Omental fat pad (tissue), 4 donors: Measurements from ENCODE around the gene TRMT112. TPM values are rescaled to one million over a fixed set of nuclear protein-coding genes. Genes with fewer than 3 reads are reported as not detected.

Experiments used
- ATAC-seq: fragments of 150-250 bp; one replicate; pipeline ENCODE4 v1.9.1; 2016; ENCODE audit warnings: mild to moderate bottlenecking, moderate library complexity; ENCODE audit not compliant: low FRiP score
- DNase-seq: peaks from one replicate; pipeline ENCODE4 v3.0.0-alpha.2; 2019; ENCODE audit warnings: low spot score
- CTCF ChIP-seq, 3 donors: fragments of 450-650 bp; IDR thresholded peaks; one replicate each; pipeline ENCODE4 v1.5.1; 2016 to 2017; ENCODE audit warnings: antibody characterized with exemption in 3 of 3, mild to moderate bottlenecking in 3 of 3, moderate library complexity in 2 of 3
- total RNA-seq, 4 donors: library from RNA; depleted of rRNA; stranded (reverse); fragments of >200 nt; gene quantifications; one replicate each; pipeline ENCODE4 v1.1.0, GENCODE V29; 2016

Gene TRMT112
- total RNA-seq, 4 donors from 2014 or later, result 180 to 263 (median 215) TPM

DNA sequence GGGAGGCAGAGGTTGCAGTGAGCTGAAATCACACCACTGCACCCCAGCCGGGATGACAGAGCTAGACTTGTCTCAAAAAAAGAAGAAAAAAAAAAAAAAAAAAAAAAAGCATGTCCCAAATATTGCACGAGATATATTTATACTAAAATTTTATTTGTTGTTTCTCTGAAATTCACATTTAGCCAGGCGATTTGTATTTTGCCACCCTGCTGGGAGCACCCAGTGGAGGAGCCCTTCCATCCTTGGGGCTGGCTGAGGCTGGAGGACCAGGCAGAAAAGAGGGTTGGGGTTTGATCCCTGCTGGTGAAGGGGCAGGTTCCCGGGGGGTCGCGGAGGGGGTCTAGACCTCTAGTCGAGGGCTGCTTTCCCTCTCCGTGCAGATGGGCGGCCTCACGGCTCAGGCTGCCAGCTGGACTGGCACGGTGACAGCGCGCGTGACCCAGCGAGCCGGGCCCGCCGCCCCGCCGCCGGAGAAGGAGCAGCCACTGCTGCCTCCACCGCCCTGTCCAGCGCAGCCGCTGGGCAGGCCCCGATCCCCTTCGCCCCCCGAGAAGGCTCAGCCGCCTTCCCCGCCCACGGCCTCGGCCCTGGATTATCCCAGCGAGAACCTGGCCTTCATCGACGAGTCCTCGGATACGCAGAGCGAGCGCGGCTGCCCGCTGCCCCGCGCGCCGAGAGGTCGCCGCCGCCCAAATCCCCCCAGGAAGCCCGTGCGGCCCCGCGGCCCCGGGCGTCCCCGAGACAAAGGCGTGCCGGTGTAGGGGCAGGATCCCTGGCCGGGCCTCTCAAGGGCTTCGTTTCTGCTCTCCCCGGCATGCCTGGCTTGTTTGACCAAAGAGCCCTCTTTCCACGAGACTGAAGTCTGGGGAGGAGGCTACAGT, 18.2 kb downstream of the TRMT112 start:
- no peak for DNase-seq
- TF ChIP-seq CTCF (IDR thresholded peaks at IDR 0.05), result no peak
- ATAC-seq, result peak; percentile 11

DNA sequence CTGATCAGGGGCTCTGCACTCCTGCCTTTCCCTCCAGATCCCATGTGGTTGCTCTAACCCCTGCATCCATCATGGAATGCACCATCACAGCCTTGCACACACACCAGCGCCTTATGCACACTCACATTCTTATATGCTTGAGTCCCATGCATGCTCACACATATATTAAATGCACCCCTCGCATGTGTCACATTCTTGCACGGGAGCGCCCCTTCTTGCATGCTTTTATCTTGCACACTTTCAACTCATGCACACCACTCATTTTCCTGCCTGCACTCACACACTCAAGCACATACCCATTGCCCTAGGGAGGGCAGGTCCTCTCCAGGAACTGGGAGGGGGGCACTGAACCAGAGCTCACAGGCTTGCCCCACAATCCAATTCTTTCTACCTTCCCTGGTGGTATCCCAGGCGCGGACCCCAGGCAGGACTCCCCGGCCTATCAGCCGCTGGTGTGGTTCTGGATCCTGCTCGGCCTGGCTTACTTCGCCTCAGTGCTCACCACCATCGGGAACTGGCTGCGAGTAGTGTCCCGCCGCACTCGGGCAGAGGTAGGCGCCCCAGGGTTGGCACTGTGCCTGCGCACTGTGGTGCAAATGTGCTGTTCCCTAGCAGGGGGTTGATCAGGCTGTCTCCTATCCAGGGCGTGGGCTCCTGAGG, 19.5 kb downstream of the TRMT112 start:
- no peak for TF ChIP-seq CTCF (IDR thresholded peaks at IDR 0.05)
- no peak for DNase-seq
- no peak for ATAC-seq

DNA sequence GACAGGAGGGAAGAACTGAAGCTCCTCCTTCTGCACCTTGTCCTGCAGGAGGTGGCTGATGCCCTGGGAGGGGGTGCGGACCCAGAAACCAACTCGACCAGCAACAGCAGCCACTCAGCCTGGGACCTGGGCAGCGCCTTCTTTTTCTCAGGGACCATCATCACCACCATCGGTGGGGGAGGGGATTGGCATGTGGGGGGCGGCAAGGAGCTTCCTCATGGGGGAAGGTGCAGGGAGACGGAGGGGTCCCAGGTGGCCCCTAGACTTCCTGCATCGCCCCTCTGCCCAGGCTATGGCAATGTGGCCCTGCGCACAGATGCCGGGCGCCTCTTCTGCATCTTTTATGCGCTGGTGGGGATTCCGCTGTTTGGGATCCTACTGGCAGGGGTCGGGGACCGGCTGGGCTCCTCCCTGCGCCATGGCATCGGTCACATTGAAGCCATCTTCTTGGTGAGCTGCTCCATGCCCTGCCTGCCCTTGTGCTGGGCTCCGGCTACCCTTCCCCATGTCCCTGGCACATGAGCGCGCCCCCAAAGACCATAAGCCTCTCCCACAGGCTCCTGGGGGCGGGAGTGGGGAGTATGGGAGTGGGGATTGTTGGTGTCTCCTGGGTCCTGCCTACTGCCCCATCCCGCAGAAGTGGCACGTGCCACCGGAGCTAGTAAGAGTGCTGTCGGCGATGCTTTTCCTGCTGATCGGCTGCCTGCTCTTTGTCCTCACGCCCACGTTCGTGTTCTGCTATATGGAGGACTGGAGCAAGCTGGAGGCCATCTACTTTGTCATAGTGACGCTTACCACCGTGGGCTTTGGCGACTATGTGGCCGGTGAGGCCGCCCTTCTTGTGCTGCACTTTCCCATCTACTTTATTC, 20.3 kb downstream of the TRMT112 start:
- no peak for ATAC-seq
- no peak for TF ChIP-seq CTCF (IDR thresholded peaks at IDR 0.05)
- no peak for DNase-seq

DNA sequence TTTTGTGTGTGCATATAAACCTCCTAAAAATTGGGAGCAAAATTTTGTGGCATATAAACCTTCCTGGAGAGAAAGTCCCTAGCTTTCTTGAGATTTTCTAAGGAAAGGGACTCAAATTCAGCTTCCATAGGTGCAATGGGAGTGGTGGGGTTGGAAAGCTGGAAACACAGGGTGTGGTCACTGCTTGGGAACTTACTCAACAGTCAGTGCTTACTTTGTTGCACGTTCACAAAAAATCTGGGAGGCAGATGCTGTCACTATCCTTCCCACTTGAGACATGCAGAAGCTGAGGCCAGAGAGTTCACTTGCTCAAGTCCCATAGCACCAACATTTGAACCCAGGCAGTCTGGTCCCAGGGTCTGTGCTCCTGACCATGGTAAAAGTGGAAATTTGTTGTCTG, 21.1 kb downstream of the TRMT112 start:
- DNase-seq, result no peak

GRCh38 chr11:64295760-64296159, 21.6 kb downstream of the TRMT112 start:
- DNase-seq (no peak), ATAC-seq (no peak)
- no peak for TF ChIP-seq CTCF (IDR thresholded peaks at IDR 0.05)

More for the DNA sequence above, 21.1 kb downstream of the TRMT112 start:
- TF ChIP-seq CTCF (IDR thresholded peaks at IDR 0.05), result no peak
- ATAC-seq, result no peak

GRCh38 chr11:64294774-64295173, 22.6 kb downstream of the TRMT112 start:
- no peak for TF ChIP-seq CTCF (IDR thresholded peaks at IDR 0.05)
- no peak for ATAC-seq
- DNase-seq, result no peak
